Aorta (tissue), 5 donors: Measurements from ENCODE around the gene HRAS. TPM values are rescaled to one million over a fixed set of nuclear protein-coding genes. Genes with fewer than 3 reads are reported as not detected.

ENCODE experiments used
- ATAC-seq: fragments of 200-7000 bp; cut with Tn5 transposase; one replicate; pipeline ENCODE4 v1.9.1; 2022; ENCODE audit warnings: moderate library complexity; ENCODE audit not compliant: low FRiP score
- DNase-seq, 2 donors: peaks; one replicate each; pipeline ENCODE4 v3.0.0-alpha.2; 2020
- H3K27ac ChIP-seq, 2 donors: one replicate each; pipeline ENCODE4 v1.5.1; 2013; ENCODE audit warnings: low read length in 2 of 2, mild to moderate bottlenecking in 2 of 2, moderate library complexity in 2 of 2, control low read depth in 1 of 2, inconsistent platforms in 1 of 2, low read depth in 1 of 2
- H3K27me3 ChIP-seq, 2 donors: one replicate each; pipeline ENCODE4 v1.6.1; 2013; ENCODE audit warnings: control low read depth in 1 of 2, low read length in 1 of 2, mild to moderate bottlenecking in 1 of 2, moderate library complexity in 1 of 2; ENCODE audit not compliant: insufficient read depth in 2 of 2, control insufficient read depth in 1 of 2
- H3K36me3 ChIP-seq, 2 donors: one replicate each; pipeline ENCODE4 v1.6.1; 2013; ENCODE audit warnings: control low read depth in 1 of 2, low read length in 1 of 2, mild to moderate bottlenecking in 1 of 2; ENCODE audit not compliant: insufficient read depth in 2 of 2, control insufficient read depth in 1 of 2
- H3K4me1 ChIP-seq, 2 donors: one replicate each; pipeline ENCODE4 v1.6.1; 2013; ENCODE audit warnings: low read length in 2 of 2, control low read depth in 1 of 2, mild to moderate bottlenecking in 1 of 2, moderate library complexity in 1 of 2; ENCODE audit not compliant: insufficient read depth in 2 of 2, control insufficient read depth in 1 of 2
- H3K4me3 ChIP-seq, 2 donors: one replicate each; pipeline ENCODE4 v1.5.1; 2013; ENCODE audit warnings: low read length in 2 of 2, control low read depth in 1 of 2, mild to moderate bottlenecking in 1 of 2
- H3K9me3 ChIP-seq: one replicate; pipeline ENCODE4 v1.6.1; 2013; ENCODE audit warnings: mild to moderate bottlenecking, low read length; ENCODE audit not compliant: control insufficient read depth
- WGBS, 2 donors: extraction: QIAGEN DNeasy Blood & Tissue Kit; methylation state at CpG; one replicate each; pipeline ENCODE4 v1.1.7; 2013; 5-methylcytosine and 5-hydroxymethylcytosine counted together
- intact Hi-C, 2 donors: fragments of 100-400 bp; cut with DNase I; formaldehyde crosslinking; loops; one replicate each; pipeline versions ENCODE4 v1.14.2 to v1.15.0; 2022
- polyA plus RNA-seq, 2 donors: library from polyadenylated mRNA; stranded (reverse); fragments of 200-250 nt; gene quantifications; one replicate each; pipeline ENCODE4 v1.2.3, GENCODE V29; 2013
- total RNA-seq, 2 donors: library from RNA; stranded (reverse); fragmentation: NEBNext Ultra II Directional; extraction: Animal tissue kit (Norgen Biotek cat#: 25700); gene quantifications; one replicate each; pipeline ENCODE4 v1.2.1, GENCODE V29; 2021
- donor health status: healthy with polysubstance abuse.
- donor health status: Bipolar disorder and iron deficiency.
- donor health status: DM: no; HTN: no; CAD: no.
- donor health status: DM: no; HTN: no; CAD: no.
- donor health status: DM: yes; HTN: yes; CAD: no.

Gene HRAS
- total and polyA plus RNA-seq, 4 donors, result 35.9 to 142 (median 60.4) TPM

- Histone ChIP-seq H3K36me3 (no peaks in the 10 kb centered on the region), H3K4me1 (no peaks in the 10 kb centered on the region), H3K27ac (no peak overlapping the region), H3K9me3 (no peaks in the 10 kb centered on the region), H3K27me3 (no peaks in the 10 kb centered on the region), H3K4me3 (no peak overlapping the region)
- ATAC-seq (no peak), DNase-seq (no peak)
- intact Hi-C loops, result no loop called here
- WGBS, 2 donors, result 97% methylated on average over 29 of the region's 29 CpGs
Observed at GRCh38 chr11:562046-562645, 26.8 kb upstream of the HRAS start.

DNA sequence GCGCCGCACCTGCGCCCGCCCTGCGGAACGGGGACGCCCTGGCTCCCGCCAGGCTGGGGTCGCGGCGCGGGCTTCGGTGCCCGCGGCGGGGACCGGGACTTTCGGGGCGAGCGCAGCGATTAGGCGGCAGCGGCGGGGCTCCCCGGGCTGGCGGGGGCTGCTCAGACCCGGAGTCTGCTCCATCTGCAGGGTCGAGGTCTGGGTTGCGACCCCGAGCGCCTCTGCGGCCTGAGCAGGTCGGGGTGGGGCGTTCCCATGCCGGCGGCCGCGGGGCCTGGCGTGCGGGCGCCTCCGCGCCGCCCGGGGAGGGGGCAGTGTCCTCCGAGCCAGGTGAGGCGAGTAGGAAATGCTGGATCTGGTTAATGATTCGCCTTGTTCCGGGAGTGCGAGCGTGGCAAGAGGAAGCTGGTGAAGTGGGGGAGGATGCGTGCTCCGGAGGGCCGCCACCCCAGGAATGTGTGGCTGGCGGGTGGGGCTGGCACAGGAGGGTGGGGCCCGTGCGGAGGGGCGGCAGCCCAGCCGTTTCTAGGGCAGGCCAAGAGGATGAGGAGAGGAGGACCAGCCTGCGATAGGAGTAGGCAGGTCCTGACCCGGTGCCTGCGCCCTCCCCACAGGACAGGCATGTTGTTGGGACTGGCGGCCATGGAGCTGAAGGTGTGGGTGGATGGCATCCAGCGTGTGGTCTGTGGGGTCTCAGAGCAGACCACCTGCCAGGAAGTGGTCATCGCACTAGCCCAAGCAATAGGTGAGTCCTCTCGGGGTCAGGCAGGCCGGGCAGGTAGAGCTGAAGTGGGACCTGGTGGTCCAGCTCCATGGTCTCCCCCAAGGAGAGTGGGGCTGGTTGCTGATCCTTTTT, 26.0 kb upstream of the HRAS start:
- Histone ChIP-seq H3K9me3 (no peaks in the 10 kb centered on the region), H3K36me3 (no peaks in the 10 kb centered on the region), H3K27ac (no peak overlapping the region), H3K4me1 (no peaks in the 10 kb centered on the region), H3K4me3 (peak overlapping the region; percentile 41 to 62), H3K27me3 (no peaks in the 10 kb centered on the region)
- WGBS, 2 donors, result 11 to 12% methylated on average over 54 to 67 of the region's 67 CpGs
- ATAC-seq (no peak), DNase-seq (no peak)
- intact Hi-C loops, result no loop called here

- WGBS, 2 donors, result 1 to 2% methylated on average over 49 to 95 of the region's 95 CpGs
- intact Hi-C loops, result no loop called here
- H3K9me3 ChIP-seq, result no peaks in the 10 kb centered on the region
- peak; percentile 92 for ATAC-seq
- H3K27ac ChIP-seq, result no peak within 1 kb of the TSS
- DNase-seq, result peak; percentile 93 to 95
- no peaks in the 10 kb centered on the region for H3K4me1 ChIP-seq
- H3K27me3 ChIP-seq, result no peaks in the 10 kb centered on the region
- peak within 1 kb of the TSS; percentile 41 to 62 for H3K4me3 ChIP-seq
- no peaks in the 10 kb centered on the region for H3K36me3 ChIP-seq
Observed at GRCh38 chr11:560305-561147, 25.1 kb upstream of the HRAS start, which contains the start of the genes LMNTD2 and RASSF7. Gene LMNTD2 (minus strand): TSS chr11:560738. CDS start chr11:560716, 22 bp downstream. Gene RASSF7 (plus strand): TSS chr11:560970. CDS start chr11:561769, 799 bp downstream.

- intact Hi-C loops, result loop anchor here in 1 of 2 donors (10.0 kb wide), 1 partner anchor 215 kb away; the partner anchor contains the start of gene GATD1
Observed at GRCh38 chr11:559712-560304, 24.4 kb upstream of the HRAS start.

GRCh38 chr11:559020-559620, 23.7 kb upstream of the HRAS start:
- Histone ChIP-seq H3K27me3 (no peaks in the 10 kb centered on the region), H3K27ac (no peak overlapping the region)

More at GRCh38 chr11:559712-560304, 24.4 kb upstream of the HRAS start:
- H3K4me1 ChIP-seq, result no peaks in the 10 kb centered on the region
- no peaks in the 10 kb centered on the region for H3K36me3 ChIP-seq
- DNase-seq (no peak), ATAC-seq (no peak)
- no peaks in the 10 kb centered on the region for H3K27me3 ChIP-seq
- no peaks in the 10 kb centered on the region for H3K9me3 ChIP-seq
- 88% methylated on average over 18 of the region's 18 CpGs for WGBS, 2 donors
- no peak overlapping the region for H3K27ac ChIP-seq
- no peak overlapping the region for H3K4me3 ChIP-seq

DNA sequence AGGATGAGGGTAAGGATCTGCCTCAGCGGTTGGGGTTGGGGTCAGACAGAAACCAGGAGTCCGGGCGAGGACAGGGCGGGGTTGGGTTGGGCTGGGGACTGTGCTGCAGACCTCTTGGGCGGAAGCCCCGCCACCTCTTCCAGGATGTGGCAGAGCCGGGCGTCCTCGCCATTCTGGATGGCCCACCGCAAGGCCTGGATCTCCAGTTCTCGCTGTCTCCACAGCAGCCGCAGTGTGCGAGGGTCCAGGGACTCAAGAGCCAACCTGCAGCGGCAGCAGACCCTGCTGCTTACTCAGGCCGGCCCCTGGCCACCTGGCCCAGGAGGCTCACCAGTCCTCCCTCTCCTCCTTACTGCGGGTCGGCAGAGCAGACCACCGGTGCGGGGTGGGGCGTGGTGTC, 23.1 kb upstream of the HRAS start:
- Histone ChIP-seq H3K27me3 (no peaks in the 10 kb centered on the region), H3K4me3 (no peak overlapping the region), H3K9me3 (no peaks in the 10 kb centered on the region), H3K4me1 (no peaks in the 10 kb centered on the region), H3K36me3 (no peaks in the 10 kb centered on the region), H3K27ac (no peak overlapping the region)
- ATAC-seq (no peak), DNase-seq (no peak)
- WGBS, 2 donors, result 90 to 91% methylated on average over 20 of the region's 20 CpGs
- intact Hi-C loops, result loop anchor here in 1 of 2 donors (10.0 kb wide), 1 partner anchor 216 kb away; the partner anchor contains the start of gene GATD1

More at GRCh38 chr11:559020-559620, 23.7 kb upstream of the HRAS start:
- Histone ChIP-seq H3K4me3 (no peak overlapping the region), H3K4me1 (no peaks in the 10 kb centered on the region), H3K9me3 (no peaks in the 10 kb centered on the region), H3K36me3 (no peaks in the 10 kb centered on the region)
- WGBS, 2 donors, result 85 to 88% methylated on average over 15 of the region's 15 CpGs
- DNase-seq (no peak), ATAC-seq (no peak)
- intact Hi-C loops, result loop anchor here in 1 of 2 donors (10.0 kb wide), 1 partner anchor 216 kb away; the partner anchor contains the start of gene GATD1

- H3K4me3 ChIP-seq, result no peak overlapping the region
- H3K9me3 ChIP-seq, result no peaks in the 10 kb centered on the region
- no peak overlapping the region for H3K27ac ChIP-seq
- intact Hi-C loops, result loop anchor here in 1 of 2 donors (10.0 kb wide), 1 partner anchor 217 kb away; the partner anchor contains the start of gene GATD1
- WGBS, 2 donors, result 90 to 95% methylated on average over 24 of the region's 24 CpGs
- no peaks in the 10 kb centered on the region for H3K36me3 ChIP-seq
- DNase-seq (no peak), ATAC-seq (no peak)
- H3K4me1 ChIP-seq, result no peaks in the 10 kb centered on the region
- no peaks in the 10 kb centered on the region for H3K27me3 ChIP-seq
Observed at GRCh38 chr11:557328-558132, 22.2 kb upstream of the HRAS start.
